ENCODE measurements around the gene LRRC61. TPM values are rescaled to one million over a fixed set of nuclear protein-coding genes. Genes with fewer than 3 reads are reported as not detected.

Gene LRRC61
- total RNA-seq, 4 donors from 2014 or later = 5.9 to 41.2 (median 15.3) TPM

- TF ChIP-seq CTCF (IDR thresholded peaks at IDR 0.05) (no peak), POLR2A (IDR thresholded peaks at IDR 0.05) (no peak)
- H3K27me3 ChIP-seq = no peaks in the 10 kb centered on the region
- intact Hi-C loops (cut with DNase I; ENCODE audit: low total_unique reads) = no loop called here
- no peak overlapping the region for H3K27ac ChIP-seq
- no peaks in the 10 kb centered on the region for H3K9me3 ChIP-seq
- no peak overlapping the region for H3K4me3 ChIP-seq
- no peaks in the 10 kb centered on the region for H3K4me1 ChIP-seq
- H3K36me3 ChIP-seq = no peaks in the 10 kb centered on the region
- DNase-seq = no peak
Measured at GRCh38 chr7:150361807-150362621, 38.9 kb downstream of the LRRC61 start.

DNA sequence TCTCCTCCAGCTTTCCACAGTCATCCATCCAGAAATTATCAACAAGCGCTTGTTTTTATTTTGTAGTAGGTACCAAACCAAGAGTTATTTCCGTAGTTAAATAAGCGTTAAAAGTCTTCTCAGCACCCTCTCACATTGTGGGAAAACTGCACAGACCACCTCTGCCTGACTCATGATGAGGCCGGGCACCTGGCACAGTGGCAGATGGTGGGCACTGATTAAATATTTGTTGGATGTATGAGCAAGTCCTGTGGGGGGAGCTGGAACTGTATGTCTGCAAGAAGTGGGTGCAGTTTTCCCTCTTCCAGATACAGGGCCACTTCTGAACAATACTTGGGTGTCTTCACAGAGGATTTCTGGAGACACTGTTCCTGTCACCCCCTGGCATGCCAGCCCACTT is 40.2 kb downstream of the LRRC61 start:
- Histone ChIP-seq H3K9me3 (no peaks in the 10 kb centered on the region), H3K27ac (no peak overlapping the region), H3K36me3 (no peaks in the 10 kb centered on the region), H3K27me3 (no peaks in the 10 kb centered on the region), H3K4me3 (no peak overlapping the region), H3K4me1 (no peaks in the 10 kb centered on the region)
- DNase-seq = no peak
- intact Hi-C loops (cut with DNase I; ENCODE audit: low total_unique reads) = no loop called here
- TF ChIP-seq POLR2A (IDR thresholded peaks at IDR 0.05) (no peak), CTCF (IDR thresholded peaks at IDR 0.05) (no peak)

GRCh38 chr7:150363872-150364271 is 40.7 kb downstream of the LRRC61 start:
- Histone ChIP-seq H3K36me3 (no peaks in the 10 kb centered on the region), H3K4me1 (no peaks in the 10 kb centered on the region), H3K27ac (no peak overlapping the region), H3K4me3 (no peak overlapping the region), H3K27me3 (no peaks in the 10 kb centered on the region), H3K9me3 (no peaks in the 10 kb centered on the region)
- intact Hi-C loops (cut with DNase I; ENCODE audit: low total_unique reads) = no loop called here
- TF ChIP-seq CTCF (IDR thresholded peaks at IDR 0.05) (no peak), POLR2A (IDR thresholded peaks at IDR 0.05) (no peak)
- DNase-seq = no peak

DNA sequence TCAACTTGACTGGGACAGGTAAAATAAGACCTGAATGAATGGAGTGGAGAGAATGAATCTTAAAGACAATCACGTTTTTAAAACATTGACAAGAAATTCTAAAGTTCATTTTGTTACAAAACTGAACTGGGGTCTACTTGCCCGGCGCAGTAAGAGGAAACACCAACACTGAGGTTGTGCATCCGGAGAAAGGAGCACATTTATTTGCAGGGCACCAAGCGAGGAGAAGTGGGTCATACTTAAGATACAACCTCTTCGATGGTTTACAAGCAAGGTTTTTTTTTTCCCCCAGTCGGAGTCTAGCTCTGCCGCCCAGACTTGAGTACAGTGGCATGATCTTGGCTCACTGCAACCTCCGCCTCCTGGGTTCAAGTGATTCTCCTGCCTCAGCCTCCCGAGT is 42.0 kb downstream of the LRRC61 start:
- H3K27me3 ChIP-seq = no peaks in the 10 kb centered on the region
- no peak overlapping the region for H3K4me3 ChIP-seq
- H3K4me1 ChIP-seq = peaks cover 0 to 7% of the 10 kb centered on the region in 2 donors
- intact Hi-C loops (cut with DNase I; ENCODE audit: low total_unique reads) = no loop called here
- no peak for TF ChIP-seq CTCF (IDR thresholded peaks at IDR 0.05)
- no peak for TF ChIP-seq POLR2A (IDR thresholded peaks at IDR 0.05)
- H3K27ac ChIP-seq = no peak overlapping the region
- no peak for DNase-seq
- H3K9me3 ChIP-seq = no peaks in the 10 kb centered on the region
- H3K36me3 ChIP-seq = no peaks in the 10 kb centered on the region

DNA sequence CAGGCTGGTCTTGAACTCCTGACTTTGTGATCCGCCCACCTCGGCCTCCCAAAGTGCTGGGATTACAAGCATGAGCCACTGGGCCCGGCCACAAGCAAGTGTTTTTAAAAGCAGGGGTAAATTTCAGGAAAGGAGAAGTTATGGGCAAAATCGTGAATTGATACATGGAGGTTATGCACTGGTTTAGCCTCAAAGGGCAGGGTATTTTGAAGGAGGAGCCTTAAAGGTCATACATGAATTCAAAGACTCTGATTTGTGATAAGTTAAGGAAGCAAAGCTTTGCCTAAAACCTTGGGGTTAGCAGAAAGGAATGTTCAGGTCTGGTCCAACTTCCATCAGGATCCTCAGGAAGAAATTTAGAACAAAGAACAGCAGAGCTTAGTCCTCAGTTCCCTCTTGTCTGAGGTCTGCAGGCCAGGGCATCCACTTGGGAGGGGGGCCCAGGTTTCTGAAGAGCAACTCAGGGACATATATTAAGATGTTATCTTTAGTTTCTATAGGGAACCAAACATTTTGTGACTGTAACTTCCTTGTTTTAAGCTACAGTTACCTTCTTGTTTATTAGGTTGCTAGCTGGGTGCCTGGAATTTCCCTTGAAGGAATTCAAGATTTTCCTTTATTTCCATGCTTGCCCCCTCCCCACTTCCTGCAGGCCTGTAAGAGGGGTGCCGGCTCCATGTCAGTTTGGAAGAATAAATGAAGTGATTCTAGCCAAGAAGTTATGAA is 42.7 kb downstream of the LRRC61 start:
- H3K9me3 ChIP-seq = no peaks in the 10 kb centered on the region
- no peak for DNase-seq
- H3K27me3 ChIP-seq = no peaks in the 10 kb centered on the region
- intact Hi-C loops (cut with DNase I; ENCODE audit: low total_unique reads) = no loop called here
- no peak overlapping the region for H3K4me3 ChIP-seq
- no peak overlapping the region for H3K27ac ChIP-seq
- H3K4me1 ChIP-seq = peaks cover 0 to 10% of the 10 kb centered on the region in 2 donors
- TF ChIP-seq POLR2A (IDR thresholded peaks at IDR 0.05) (no peak), CTCF (IDR thresholded peaks at IDR 0.05) (no peak)
- H3K36me3 ChIP-seq = no peaks in the 10 kb centered on the region
